Ishikawa (cell line): ENCODE results near the gene BCL2L1.

Source experiments
- CEBPB ChIP-seq: IDR thresholded peaks from 2 replicates; pipeline ENCODE4 v1.6.1; 2012
- CREB1 ChIP-seq: IDR thresholded peaks from 2 replicates; pipeline ENCODE4 v1.6.1; 2012; ENCODE audit warnings: low read depth
- EGR1 ChIP-seq: IDR thresholded peaks from 2 replicates; pipeline ENCODE4 v1.6.1; 2012
- EP300 ChIP-seq: IDR thresholded peaks from 2 replicates; pipeline ENCODE4 v1.6.1; 2012; ENCODE audit warnings: borderline replicate concordance
- FOXM1 ChIP-seq: IDR thresholded peaks from 2 replicates; pipeline ENCODE4 v1.6.1; 2012; ENCODE audit warnings: low read depth, borderline replicate concordance
- NFIC ChIP-seq: IDR thresholded peaks from 2 replicates; pipeline ENCODE4 v1.6.1; 2012
- RAD21 ChIP-seq: IDR thresholded peaks from 2 replicates; pipeline ENCODE4 v1.6.1; 2012; ENCODE audit warnings: low read depth
- TAF1 ChIP-seq: IDR thresholded peaks from 2 replicates; pipeline ENCODE4 v1.6.1; 2012; ENCODE audit warnings: low read depth, mild to moderate bottlenecking
- TEAD4 ChIP-seq: IDR thresholded peaks from 2 replicates; pipeline ENCODE4 v1.6.1; 2012
- YY1 ChIP-seq: IDR thresholded peaks from 2 replicates; pipeline ENCODE4 v1.6.1; 2012; ENCODE audit warnings: low read depth
- TF ChIP-seq, protein P1 (sequence below): IDR thresholded peaks from 2 replicates; pipeline ENCODE4 v1.6.1; 2012
- TF ChIP-seq, protein P2 (sequence below): IDR thresholded peaks from 2 replicates; pipeline ENCODE4 v1.6.1; 2012; ENCODE audit warnings: low read depth, mild to moderate bottlenecking

DNA sequence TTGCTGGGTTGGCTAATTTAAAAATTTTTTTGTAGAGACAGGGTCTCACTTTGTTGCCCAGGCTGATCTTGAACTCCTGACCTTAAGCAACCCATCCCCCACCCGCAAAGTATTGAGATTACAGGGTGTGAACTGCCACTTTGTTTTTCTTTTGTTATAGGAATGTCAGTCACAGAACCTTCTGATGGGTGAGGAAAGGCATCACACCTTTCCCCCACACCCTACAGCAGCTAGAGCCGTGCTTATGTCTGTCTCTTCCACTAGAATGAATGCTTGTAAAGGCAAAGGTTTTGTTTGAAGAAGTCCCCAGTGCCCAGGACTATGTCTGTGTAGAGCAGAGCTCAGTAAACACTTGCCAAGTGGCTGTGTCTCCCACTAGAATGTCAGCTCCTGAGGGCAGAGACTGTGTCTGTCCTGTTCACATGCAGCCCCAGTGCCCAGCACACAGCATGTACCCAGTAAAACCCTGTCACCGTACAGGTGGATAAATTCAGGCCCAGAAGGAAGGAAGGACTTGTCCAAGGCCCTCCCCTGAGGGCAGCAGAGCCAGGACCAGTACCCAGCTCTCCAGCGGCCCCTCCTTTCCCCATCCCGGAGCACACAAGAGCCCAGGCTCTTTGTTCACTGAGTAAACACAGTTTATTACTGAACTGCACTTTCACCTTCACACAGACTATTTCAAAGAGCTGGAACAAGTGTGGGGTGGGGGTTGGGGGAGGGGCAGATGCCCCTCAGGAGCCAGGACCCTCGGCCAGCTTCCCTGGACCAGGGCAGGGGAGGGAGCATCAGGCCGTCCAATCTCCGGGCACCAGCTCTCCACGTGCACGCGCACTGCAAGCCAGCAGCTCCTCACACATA is 58.6 kb downstream of the BCL2L1 start:
- TF ChIP-seq, protein P1, sequence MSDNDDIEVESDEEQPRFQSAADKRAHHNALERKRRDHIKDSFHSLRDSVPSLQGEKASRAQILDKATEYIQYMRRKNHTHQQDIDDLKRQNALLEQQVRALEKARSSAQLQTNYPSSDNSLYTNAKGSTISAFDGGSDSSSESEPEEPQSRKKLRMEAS: no peak
- TF ChIP-seq TAF1: no peak
- TF ChIP-seq FOXM1: no peak
- TF ChIP-seq CREB1: no peak
- TF ChIP-seq NFIC: no peak
- TF ChIP-seq CEBPB: no peak
- no peak for TF ChIP-seq EP300
- TF ChIP-seq RAD21: no peak
- TF ChIP-seq TEAD4: no peak
- TF ChIP-seq, protein P2, sequence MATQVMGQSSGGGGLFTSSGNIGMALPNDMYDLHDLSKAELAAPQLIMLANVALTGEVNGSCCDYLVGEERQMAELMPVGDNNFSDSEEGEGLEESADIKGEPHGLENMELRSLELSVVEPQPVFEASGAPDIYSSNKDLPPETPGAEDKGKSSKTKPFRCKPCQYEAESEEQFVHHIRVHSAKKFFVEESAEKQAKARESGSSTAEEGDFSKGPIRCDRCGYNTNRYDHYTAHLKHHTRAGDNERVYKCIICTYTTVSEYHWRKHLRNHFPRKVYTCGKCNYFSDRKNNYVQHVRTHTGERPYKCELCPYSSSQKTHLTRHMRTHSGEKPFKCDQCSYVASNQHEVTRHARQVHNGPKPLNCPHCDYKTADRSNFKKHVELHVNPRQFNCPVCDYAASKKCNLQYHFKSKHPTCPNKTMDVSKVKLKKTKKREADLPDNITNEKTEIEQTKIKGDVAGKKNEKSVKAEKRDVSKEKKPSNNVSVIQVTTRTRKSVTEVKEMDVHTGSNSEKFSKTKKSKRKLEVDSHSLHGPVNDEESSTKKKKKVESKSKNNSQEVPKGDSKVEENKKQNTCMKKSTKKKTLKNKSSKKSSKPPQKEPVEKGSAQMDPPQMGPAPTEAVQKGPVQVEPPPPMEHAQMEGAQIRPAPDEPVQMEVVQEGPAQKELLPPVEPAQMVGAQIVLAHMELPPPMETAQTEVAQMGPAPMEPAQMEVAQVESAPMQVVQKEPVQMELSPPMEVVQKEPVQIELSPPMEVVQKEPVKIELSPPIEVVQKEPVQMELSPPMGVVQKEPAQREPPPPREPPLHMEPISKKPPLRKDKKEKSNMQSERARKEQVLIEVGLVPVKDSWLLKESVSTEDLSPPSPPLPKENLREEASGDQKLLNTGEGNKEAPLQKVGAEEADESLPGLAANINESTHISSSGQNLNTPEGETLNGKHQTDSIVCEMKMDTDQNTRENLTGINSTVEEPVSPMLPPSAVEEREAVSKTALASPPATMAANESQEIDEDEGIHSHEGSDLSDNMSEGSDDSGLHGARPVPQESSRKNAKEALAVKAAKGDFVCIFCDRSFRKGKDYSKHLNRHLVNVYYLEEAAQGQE: no peak
- TF ChIP-seq YY1: no peak
- TF ChIP-seq EGR1: no peak
